GM13976 (cell line): ENCODE measurements around the gene APOM.

Experiments
- DNase-seq: peaks from one replicate; pipeline ENCODE4 v3.0.0; 2012; ENCODE audit warnings: low spot score
- in situ Hi-C: fragments of 300-500 bp; cut with MboI; formaldehyde crosslinking; loops from one replicate; pipeline ENCODE4 v1.12.0; 2022; ENCODE audit warnings: low sequenced_read_pairs, mixed read lengths, inconsistent platforms; ENCODE audit not compliant: unreplicated experiment
- TF ChIP-seq, protein P1 (sequence below): IDR thresholded peaks from 2 replicates; pipeline ENCODE4 v1.5.1; 2012; ENCODE audit warnings: borderline replicate concordance, mild to moderate bottlenecking; ENCODE audit not compliant: insufficient read depth; ENCODE audit errors: extremely low read depth, missing control alignments, control extremely low read depth

The APOM gene

DNA sequence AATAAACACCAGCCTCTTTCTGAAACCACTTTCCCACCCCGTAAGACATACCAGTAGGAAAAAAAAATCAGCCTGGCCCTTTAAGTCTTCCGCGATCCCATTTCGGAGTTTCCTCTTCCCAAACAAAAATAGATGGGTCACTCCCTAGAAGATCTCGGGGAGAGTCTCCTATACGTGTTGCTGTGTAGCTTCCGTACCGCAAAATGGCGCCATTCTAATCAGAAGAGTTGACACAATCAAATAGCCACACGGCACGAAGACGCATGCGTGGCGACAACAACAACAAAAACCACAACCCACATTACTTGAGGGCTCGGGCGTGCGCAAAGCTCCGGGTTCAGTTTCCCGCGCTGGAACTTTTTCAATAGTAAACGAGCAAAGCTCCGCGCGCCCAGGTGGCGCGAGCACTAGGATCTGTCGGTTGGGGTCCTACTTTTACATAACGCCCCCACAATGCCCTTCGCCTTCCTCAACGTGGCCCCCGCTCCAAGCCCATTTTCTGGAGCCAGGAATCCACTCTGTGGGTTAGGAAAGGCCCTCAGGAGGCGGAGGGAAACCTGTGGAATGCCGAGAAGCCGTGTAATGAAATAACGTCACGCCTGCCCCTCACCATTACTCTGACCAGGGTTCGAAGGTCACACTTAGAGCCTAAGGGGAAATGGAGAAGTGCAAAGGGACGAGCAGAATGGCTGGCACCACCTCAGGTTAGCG lies 9.3 kb downstream of the APOM start, which contains the start of gene GPANK1:
GPANK1 (minus strand) TSS at position 208 of the 711 bp plus-strand sequence. CDS start 519 bp downstream, outside the sequence.
- TF ChIP-seq, protein P1, sequence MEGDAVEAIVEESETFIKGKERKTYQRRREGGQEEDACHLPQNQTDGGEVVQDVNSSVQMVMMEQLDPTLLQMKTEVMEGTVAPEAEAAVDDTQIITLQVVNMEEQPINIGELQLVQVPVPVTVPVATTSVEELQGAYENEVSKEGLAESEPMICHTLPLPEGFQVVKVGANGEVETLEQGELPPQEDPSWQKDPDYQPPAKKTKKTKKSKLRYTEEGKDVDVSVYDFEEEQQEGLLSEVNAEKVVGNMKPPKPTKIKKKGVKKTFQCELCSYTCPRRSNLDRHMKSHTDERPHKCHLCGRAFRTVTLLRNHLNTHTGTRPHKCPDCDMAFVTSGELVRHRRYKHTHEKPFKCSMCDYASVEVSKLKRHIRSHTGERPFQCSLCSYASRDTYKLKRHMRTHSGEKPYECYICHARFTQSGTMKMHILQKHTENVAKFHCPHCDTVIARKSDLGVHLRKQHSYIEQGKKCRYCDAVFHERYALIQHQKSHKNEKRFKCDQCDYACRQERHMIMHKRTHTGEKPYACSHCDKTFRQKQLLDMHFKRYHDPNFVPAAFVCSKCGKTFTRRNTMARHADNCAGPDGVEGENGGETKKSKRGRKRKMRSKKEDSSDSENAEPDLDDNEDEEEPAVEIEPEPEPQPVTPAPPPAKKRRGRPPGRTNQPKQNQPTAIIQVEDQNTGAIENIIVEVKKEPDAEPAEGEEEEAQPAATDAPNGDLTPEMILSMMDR: no peak
- in situ Hi-C loops: no loop called here
- peak; percentile 84 for DNase-seq

DNA sequence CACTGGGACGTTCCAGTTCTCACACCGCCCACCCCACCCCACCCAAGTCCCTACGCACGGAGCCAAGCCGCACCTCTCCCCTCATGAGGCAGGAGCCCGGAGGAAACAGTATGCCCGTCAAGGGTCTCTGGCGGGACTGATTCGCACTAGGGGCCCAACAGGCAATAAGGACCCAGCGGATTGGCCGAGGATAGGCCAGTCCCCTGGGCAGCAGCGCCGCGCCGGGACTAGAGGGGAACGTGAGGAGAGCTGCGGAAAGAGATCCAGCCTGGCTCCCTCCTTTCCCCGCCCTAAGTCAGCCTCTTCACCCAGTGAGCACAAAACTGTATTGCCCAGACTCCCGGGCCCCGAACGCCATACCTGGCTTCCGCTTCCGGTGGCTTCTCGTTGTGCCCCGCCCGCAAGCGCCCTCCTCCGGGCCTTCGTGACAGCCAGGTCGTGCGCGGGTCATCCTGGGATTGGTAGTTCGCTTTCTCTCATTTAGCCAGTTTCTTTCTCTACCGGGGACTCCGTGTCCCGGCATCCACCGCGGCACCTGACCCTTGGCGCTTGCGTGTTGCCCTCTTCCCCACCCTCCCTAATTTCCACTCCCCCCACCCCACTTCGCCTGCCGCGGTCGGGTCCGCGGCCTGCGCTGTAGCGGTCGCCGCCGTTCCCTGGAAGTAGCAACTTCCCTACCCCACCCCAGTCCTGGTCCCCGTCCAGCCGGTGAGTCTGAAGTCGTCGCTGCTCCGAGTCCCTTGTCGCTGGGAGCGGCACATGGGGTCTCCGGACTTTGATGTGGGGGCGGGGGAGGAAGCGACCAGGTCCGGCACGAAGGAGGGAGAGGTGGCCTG lies 10.0 kb downstream of the APOM start, which contains the start of gene CSNK2B:
CSNK2B (plus strand) TSS at position 580 of the 836 bp plus-strand sequence. CDS start 752 bp downstream, outside the sequence.
- peak; percentile 98 for DNase-seq
- TF ChIP-seq, protein P1: no peak
- in situ Hi-C loops: no loop called here

DNA sequence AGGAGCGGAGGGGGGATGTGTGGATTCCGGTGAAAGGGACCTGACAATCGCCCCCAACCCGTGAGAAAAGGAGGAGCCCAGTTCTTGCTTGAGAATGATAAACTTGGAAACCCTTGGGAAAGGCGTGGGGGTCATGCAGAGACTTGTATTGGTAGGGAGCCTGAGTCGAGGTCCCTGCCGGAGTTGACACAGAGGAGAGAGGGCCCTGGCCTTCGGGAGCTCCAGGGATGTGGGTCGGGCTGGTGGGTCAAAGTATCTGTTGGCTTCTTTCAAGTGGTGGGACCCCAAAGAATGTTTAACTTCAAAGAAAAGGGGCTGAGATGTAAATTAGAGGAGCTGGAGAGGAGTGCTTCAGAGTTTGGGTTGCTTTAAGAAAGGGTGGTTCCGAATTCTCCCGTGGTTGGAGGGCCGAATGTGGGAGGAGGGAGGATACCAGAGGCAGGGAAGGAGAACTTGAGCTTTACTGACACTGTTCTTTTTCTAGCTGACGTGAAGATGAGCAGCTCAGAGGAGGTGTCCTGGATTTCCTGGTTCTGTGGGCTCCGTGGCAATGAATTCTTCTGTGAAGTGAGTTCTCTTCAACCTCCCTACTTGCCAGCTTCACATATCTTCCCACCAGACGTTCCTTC lies 10.8 kb downstream of the APOM start:
- TF ChIP-seq, protein P1: no peak
- in situ Hi-C loops: no loop called here
- no peak for DNase-seq

DNA sequence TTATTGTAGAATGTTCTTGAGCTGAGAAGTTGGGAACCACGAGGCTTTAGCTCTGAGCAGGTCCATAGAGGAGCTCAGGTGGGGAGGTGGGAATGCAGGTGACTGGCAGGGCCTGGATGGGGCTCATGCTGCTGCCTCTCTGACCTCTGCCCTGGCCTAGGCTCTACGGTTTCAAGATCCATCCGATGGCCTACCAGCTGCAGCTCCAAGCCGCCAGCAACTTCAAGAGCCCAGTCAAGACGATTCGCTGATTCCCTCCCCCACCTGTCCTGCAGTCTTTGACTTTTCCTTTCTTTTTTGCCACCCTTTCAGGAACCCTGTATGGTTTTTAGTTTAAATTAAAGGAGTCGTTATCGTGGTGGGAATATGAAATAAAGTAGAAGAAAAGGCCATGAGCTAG lies 14.0 kb downstream of the APOM start, which contains the start of gene LY6G5B:
LY6G5B (plus strand) TSS at position 301 of the 400 bp plus-strand sequence. CDS start 975 bp downstream, outside the sequence.
- no peak for DNase-seq
- in situ Hi-C loops: no loop called here
- TF ChIP-seq, protein P1: no peak

DNA sequence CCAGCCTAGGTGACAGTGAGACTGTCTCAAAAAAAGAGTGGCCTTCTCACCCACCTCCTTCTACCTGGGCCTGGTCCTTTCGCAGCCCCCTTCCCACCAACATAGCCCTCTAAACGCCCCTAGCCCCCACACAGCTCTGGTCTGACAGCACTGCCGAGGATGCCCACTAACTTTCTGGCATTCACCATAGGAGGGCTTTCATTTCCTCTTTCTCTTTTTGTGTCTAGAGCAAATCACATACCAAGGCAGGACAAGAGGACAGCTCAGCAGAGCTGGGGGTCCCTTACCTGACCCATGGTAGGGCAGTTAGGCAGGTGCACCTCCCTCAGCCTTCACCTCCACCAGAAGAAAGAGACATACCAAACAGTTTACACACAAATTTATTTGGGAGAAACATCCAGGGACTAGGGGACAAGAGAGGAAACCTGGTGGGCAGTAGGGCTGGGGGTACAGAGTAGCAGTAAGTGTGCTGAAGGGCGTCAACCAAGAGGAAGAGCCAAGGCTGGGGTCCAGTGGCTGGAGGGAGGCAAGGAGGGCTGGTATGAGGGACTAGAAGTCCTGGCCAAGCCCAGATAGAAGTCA lies 20.7 kb downstream of the APOM start:
- in situ Hi-C loops: no loop called here
- DNase-seq: no peak

More for the DNA sequence above, 20.7 kb downstream of the APOM start:
- TF ChIP-seq, protein P1: no peak
